ENCODE data around the gene KLHL35. TPM values are rescaled to one million over a fixed set of nuclear protein-coding genes. Genes with fewer than 3 reads are reported as not detected.

KLHL35 gene
- total and polyA plus RNA-seq, 2 of the 4 experiments (the other 2 are of a cell fraction): 1.6 to 3.3 TPM

DNA sequence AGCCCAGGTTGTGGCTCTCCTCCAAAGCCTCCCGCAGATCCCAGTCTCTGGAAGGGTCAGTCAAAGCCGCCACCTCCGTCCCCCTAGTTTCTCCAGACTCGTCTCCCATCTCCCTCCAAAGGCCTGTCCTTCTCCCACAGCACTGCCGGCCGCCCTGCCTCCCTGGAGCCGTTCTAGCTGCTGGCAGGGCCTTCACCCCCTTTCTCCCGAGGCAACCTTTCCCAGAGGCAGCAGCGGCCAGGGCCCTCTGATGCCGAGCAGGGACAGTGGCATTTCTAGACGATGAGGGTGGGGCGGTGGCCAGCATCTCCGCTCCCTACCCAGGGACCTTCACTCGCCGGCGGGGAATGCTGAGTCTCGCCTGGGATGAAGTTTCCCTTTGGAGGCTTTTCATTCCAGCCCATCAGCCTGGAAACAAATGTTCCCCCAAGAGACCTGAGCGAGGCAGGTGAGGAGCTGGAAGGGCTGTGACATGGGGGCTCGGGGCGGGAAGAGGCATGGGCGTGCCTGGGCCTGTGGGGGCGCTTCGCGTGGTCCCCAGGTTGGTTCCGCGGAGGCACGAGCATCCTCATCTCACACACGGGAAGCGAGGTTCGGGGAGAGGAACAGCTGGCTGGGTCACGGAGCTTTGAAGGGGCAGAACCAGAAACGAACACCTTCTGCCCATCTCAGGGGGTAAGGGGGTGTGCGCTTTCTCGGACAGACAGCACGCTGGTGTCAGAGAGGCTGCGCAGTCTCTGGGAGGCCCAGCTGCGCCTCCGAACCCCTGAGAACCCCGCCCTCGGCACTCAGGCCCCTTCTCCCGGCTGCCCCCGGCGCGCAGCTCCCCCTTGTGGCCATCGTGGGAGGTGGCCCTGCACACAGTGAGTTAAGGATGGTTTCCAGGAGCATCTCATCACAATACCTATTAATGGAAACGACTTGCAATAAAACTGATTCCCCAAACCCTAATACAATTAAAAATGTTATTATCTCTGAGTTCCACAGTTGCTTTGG lies 18.1 kb upstream of the KLHL35 start:
- peaks cover 7% of the 10 kb centered on the region for H3K4me1 ChIP-seq (ENCODE audit: control insufficient read depth, insufficient read depth, low read length)
- no peak overlapping the region for H3K14ac ChIP-seq (replicated peaks; ENCODE audit: low read depth, low read length)
- H3K27ac ChIP-seq (ENCODE audit: insufficient read depth, low read length): no peak overlapping the region
- BruUV-seq (replicated peaks): no TSS peak
- no peak overlapping the region for H3K18ac ChIP-seq (ENCODE audit: low read depth, low read length)
- H3K4me3 ChIP-seq (ENCODE audit: insufficient read depth, low read depth, low read length): no peak overlapping the region
- 0 out of 2 replicates have a peak, but pooled peaks cover 3% of the 10 kb centered on the region for H3K9me1 ChIP-seq (ENCODE audit: insufficient read depth, low read length)
- TF ChIP-seq MAFK (IDR thresholded peaks at IDR 0.05; ENCODE audit: low read depth, low read length): no peak
- TF ChIP-seq RAD21 (IDR thresholded peaks at IDR 0.05; ENCODE audit: low read length): peak; percentile 24
- TF ChIP-seq, protein P1, sequence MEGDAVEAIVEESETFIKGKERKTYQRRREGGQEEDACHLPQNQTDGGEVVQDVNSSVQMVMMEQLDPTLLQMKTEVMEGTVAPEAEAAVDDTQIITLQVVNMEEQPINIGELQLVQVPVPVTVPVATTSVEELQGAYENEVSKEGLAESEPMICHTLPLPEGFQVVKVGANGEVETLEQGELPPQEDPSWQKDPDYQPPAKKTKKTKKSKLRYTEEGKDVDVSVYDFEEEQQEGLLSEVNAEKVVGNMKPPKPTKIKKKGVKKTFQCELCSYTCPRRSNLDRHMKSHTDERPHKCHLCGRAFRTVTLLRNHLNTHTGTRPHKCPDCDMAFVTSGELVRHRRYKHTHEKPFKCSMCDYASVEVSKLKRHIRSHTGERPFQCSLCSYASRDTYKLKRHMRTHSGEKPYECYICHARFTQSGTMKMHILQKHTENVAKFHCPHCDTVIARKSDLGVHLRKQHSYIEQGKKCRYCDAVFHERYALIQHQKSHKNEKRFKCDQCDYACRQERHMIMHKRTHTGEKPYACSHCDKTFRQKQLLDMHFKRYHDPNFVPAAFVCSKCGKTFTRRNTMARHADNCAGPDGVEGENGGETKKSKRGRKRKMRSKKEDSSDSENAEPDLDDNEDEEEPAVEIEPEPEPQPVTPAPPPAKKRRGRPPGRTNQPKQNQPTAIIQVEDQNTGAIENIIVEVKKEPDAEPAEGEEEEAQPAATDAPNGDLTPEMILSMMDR (conservative IDR thresholded peaks at IDR 0.05; ENCODE audit: low read depth, low read length): peak; percentile 44
- H2BK20ac ChIP-seq (ENCODE audit: low read depth, low read length): no peak overlapping the region
- H3K27me3 ChIP-seq (ENCODE audit: control insufficient read depth, insufficient read depth, low read length): no peaks in the 10 kb centered on the region
- dilution Hi-C loops (cut with HindIII; ENCODE audit: low sequenced_read_pairs, unreplicated experiment) (no loop called here), in situ Hi-C loops (cut with MboI; ENCODE audit: low sequenced_read_pairs) (no loop called here), intact Hi-C loops (cut with micrococcal nuclease) (loop anchor here (5.0 kb wide), 1 partner anchor 46 kb away; no protein-coding TSS in a partner anchor)
- no peak overlapping the region for H2AK9ac ChIP-seq (replicated peaks; ENCODE audit: low read depth, low read length, poor library complexity)
- H4K20me1 ChIP-seq (ENCODE audit: insufficient read depth, low read length): no peaks in the 10 kb centered on the region
- no peak overlapping the region for H3K9ac ChIP-seq (ENCODE audit: low read depth, low read length)
- no peak for DNase-seq
- H4K91ac ChIP-seq (ENCODE audit: insufficient read depth, low read depth, low read length): no peak overlapping the region
- no peaks in the 10 kb centered on the region for H3K79me1 ChIP-seq (ENCODE audit: low read depth in 1 of 2, low read length in 2 of 2)
- H3K56ac ChIP-seq (ENCODE audit: extremely low read depth, insufficient read depth, low read length): no peak overlapping the region
- H4K8ac ChIP-seq (ENCODE audit: low read depth in 2 of 2, low read length in 2 of 2): no peak overlapping the region
- H3K36me3 ChIP-seq (ENCODE audit: control insufficient read depth, insufficient read depth, low read length): no peaks in the 10 kb centered on the region
- H3K4ac ChIP-seq (ENCODE audit: low read depth, low read length): no peak overlapping the region
- CTCF ChIA-PET: interaction anchor here (0.7 kb wide), 1 partner anchor 29 kb away, joined by 4 read pairs; no protein-coding TSS in a partner anchor
- H3K23ac ChIP-seq (ENCODE audit: low read depth, low read length): no peak overlapping the region
- H3K4me2 ChIP-seq (ENCODE audit: low read depth, low read length): no peak overlapping the region
- no peak for ATAC-seq (ENCODE audit: low read depth)
- peak overlapping the region; percentile 6 for H2AFZ ChIP-seq (replicated peaks; ENCODE audit: low read length, poor library complexity)
- WGBS, 2 experiments (ENCODE audit: extremely low coverage in 2 of 2, insufficient read length in 1 of 2): 68% methylated on average over 11 of the region's 46 CpGs; no CpG with 5 or more reads in 1 of the 2 experiments
- no peak overlapping the region for H2BK120ac ChIP-seq (ENCODE audit: low read depth, low read length)
- no peaks in the 10 kb centered on the region for H3K9me3 ChIP-seq (ENCODE audit: control insufficient read depth, insufficient read depth, low read length)
- POLR2A ChIA-PET (ENCODE audit: unreplicated experiment): no interaction called here
- H2BK5ac ChIP-seq (ENCODE audit: low read depth, low read length, poor library complexity, severe bottlenecking): no peak overlapping the region
- no peak overlapping the region for H2BK15ac ChIP-seq (ENCODE audit: low read depth, low read length)
- no peak overlapping the region for H2AK5ac ChIP-seq (ENCODE audit: low read depth, low read length)
- no peak overlapping the region for H4K5ac ChIP-seq (ENCODE audit: low read depth, low read length)

Data from IMR-90 (cell line).